ENCODE measurements around the gene DENND5A. TPM values are rescaled to one million over a fixed set of nuclear protein-coding genes. Genes with fewer than 3 reads are reported as not detected.
"Not testable (repeated sequence)": the region's sequence is repeated elsewhere in the genome, so short reads cannot be mapped to it uniquely, and the experiment has no call there.

The DENND5A gene
- total and polyA plus RNA-seq, 10 donors, result 20.8 to 157 (median 110) TPM

- H3K9me3 ChIP-seq, result no peaks in the 10 kb centered on the region
- no peak overlapping the region for H3K4me3 ChIP-seq
- H3K27me3 ChIP-seq (replicated peaks in 1 of 7), result no peaks in the 10 kb centered on the region
- WGBS, 5 donors, result 62 to 77% (median 69%) methylated on average over 7 of the region's 7 CpGs
- H3K4me1 ChIP-seq, result peaks cover 0 to 8% (median 0%) of the 10 kb centered on the region in 6 donors
- TF ChIP-seq POLR2A (IDR thresholded peaks at IDR 0.05) (no peak), POLR2AphosphoS5 (IDR thresholded peaks at IDR 0.05) (no peak), CTCF (IDR thresholded peaks at IDR 0.05 in 8 of 11, conservative IDR thresholded peaks at IDR 0.05 in 3 of 11) (no peak)
- no peak overlapping the region for H3K27ac ChIP-seq
- no peak for DNase-seq
- H3K36me3 ChIP-seq, result peaks cover 2 to 91% (median 26%) of the 10 kb centered on the region in 6 donors
- intact Hi-C loops (cut with DNase I; ENCODE audit: low total_unique reads), result loop anchor here (10.0 kb wide), 1 partner anchor 335 kb away; no protein-coding TSS in a partner anchor
Measured at GRCh38 chr11:9169595-9170295, 95.4 kb downstream of the DENND5A start.

- not testable (repeated sequence) for H3K9me3 ChIP-seq; DNase-seq; H3K27me3 ChIP-seq (replicated peaks in 1 of 7); H3K4me3 ChIP-seq
- intact Hi-C loops (cut with DNase I; ENCODE audit: low total_unique reads), result loop anchor here (10.0 kb wide), 1 partner anchor 343 kb away; no protein-coding TSS in a partner anchor
- peaks cover 4 to 88% (median 21%) of the 10 kb centered on the region in 6 donors for H3K36me3 ChIP-seq
- peak overlapping the region in 1 of 8 donors; percentile 42 for H3K27ac ChIP-seq
- peaks cover 0 to 32% (median 10%) of the 10 kb centered on the region in 6 donors for H3K4me1 ChIP-seq
- WGBS, 5 donors, result 56 to 82% (median 80%) methylated on average over 6 of the region's 6 CpGs
Measured at GRCh38 chr11:9161991-9162390, 103.2 kb downstream of the DENND5A start.

GRCh38 chr11:9160166-9160565 lies 105.0 kb downstream of the DENND5A start:
- peaks cover 0 to 39% (median 10%) of the 10 kb centered on the region in 6 donors for H3K4me1 ChIP-seq
- H3K27ac ChIP-seq, result peak overlapping the region in 5 of 8 donors; percentile 17 to 72 (median 55)
- TF ChIP-seq POLR2A (IDR thresholded peaks at IDR 0.05) (no peak), POLR2AphosphoS5 (IDR thresholded peaks at IDR 0.05) (no peak)
- no peak for DNase-seq
- no peaks in the 10 kb centered on the region for H3K27me3 ChIP-seq (replicated peaks in 1 of 7)
- no peaks in the 10 kb centered on the region for H3K9me3 ChIP-seq
- intact Hi-C loops (cut with DNase I; ENCODE audit: low total_unique reads), result loop anchor here (10.0 kb wide), 1 partner anchor 345 kb away; no protein-coding TSS in a partner anchor
- H3K36me3 ChIP-seq, result peaks cover 4 to 87% (median 18%) of the 10 kb centered on the region in 6 donors
- no peak overlapping the region for H3K4me3 ChIP-seq

- H3K4me1 ChIP-seq, result peaks cover 0 to 39% (median 10%) of the 10 kb centered on the region in 6 donors
- peak overlapping the region in 3 of 8 donors; percentile 42 to 72 (median 60) for H3K27ac ChIP-seq
- intact Hi-C loops (cut with DNase I; ENCODE audit: low total_unique reads), result no loop called here
- no peaks in the 10 kb centered on the region for H3K9me3 ChIP-seq
- TF ChIP-seq POLR2A (IDR thresholded peaks at IDR 0.05) (no peak), POLR2AphosphoS5 (IDR thresholded peaks at IDR 0.05) (no peak), CTCF (IDR thresholded peaks at IDR 0.05 in 8 of 11, conservative IDR thresholded peaks at IDR 0.05 in 3 of 11) (no peak)
- H3K27me3 ChIP-seq (replicated peaks in 1 of 7), result no peaks in the 10 kb centered on the region
- H3K4me3 ChIP-seq, result no peak overlapping the region
- peaks cover 0 to 88% (median 13%) of the 10 kb centered on the region in 6 donors for H3K36me3 ChIP-seq
- DNase-seq, result no peak
Measured at GRCh38 chr11:9158898-9159391, 106.2 kb downstream of the DENND5A start.

- H3K4me3 ChIP-seq, result no peak overlapping the region
- peaks cover 0 to 99% (median 21%) of the 10 kb centered on the region in 6 donors for H3K36me3 ChIP-seq
- intact Hi-C loops (cut with DNase I; ENCODE audit: low total_unique reads), result no loop called here
- peaks cover 0 to 29% (median 9%) of the 10 kb centered on the region in 6 donors for H3K4me1 ChIP-seq
- no peaks in the 10 kb centered on the region for H3K27me3 ChIP-seq (replicated peaks in 1 of 7)
- H3K9me3 ChIP-seq, result no peaks in the 10 kb centered on the region
- WGBS, 5 donors, result 95 to 100% (median 96%) methylated on average over 4 of the region's 4 CpGs
- H3K27ac ChIP-seq, result no peak overlapping the region
- no peak for TF ChIP-seq CTCF (IDR thresholded peaks at IDR 0.05 in 8 of 11, conservative IDR thresholded peaks at IDR 0.05 in 3 of 11)
- TF ChIP-seq POLR2AphosphoS5 (IDR thresholded peaks at IDR 0.05), result no peak
- TF ChIP-seq POLR2A (IDR thresholded peaks at IDR 0.05), result no peak
- DNase-seq, result no peak
Measured at GRCh38 chr11:9155930-9156329, 109.2 kb downstream of the DENND5A start.
